Progenitor cell of endocrine pancreas (in vitro differentiated cells): ENCODE results near the gene PCDHGB2. TPM values are rescaled to one million over a fixed set of nuclear protein-coding genes. Genes with fewer than 3 reads are reported as not detected.
"Not testable (repeated sequence)": the region's sequence is repeated elsewhere in the genome, so short reads cannot be mapped to it uniquely, and the experiment has no call there.

Source experiments
- DNase-seq: peaks from one replicate; pipeline ENCODE4 v3.0.0; 2021; ENCODE audit warnings: low spot score; ENCODE audit not compliant: unreplicated experiment
- H3K27ac Mint-ChIP-seq: 2 replicates; pipeline ENCODE4 v1.8.0; 2021; ENCODE audit warnings: mild to moderate bottlenecking, moderate library complexity, mixed read lengths
- H3K27me3 Mint-ChIP-seq: 2 replicates; pipeline ENCODE4 v1.8.0; 2021; ENCODE audit warnings: mixed read lengths
- H3K36me3 Mint-ChIP-seq: 2 replicates; pipeline ENCODE4 v1.8.0; 2022; ENCODE audit warnings: mixed read lengths; ENCODE audit not compliant: insufficient read depth
- H3K4me1 Mint-ChIP-seq: 2 replicates; pipeline ENCODE4 v1.8.0; 2021; ENCODE audit warnings: low read depth, mixed read lengths
- H3K4me3 Mint-ChIP-seq: 2 replicates; pipeline ENCODE4 v1.8.0; 2021; ENCODE audit warnings: low read depth, mild to moderate bottlenecking, moderate library complexity, mixed read lengths
- H3K9me3 Mint-ChIP-seq: 2 replicates; pipeline ENCODE4 v1.8.0; 2021; ENCODE audit warnings: low read depth, mixed read lengths
- CTCF ChIP-seq: fragments of 200-600 bp; sonication (generic); IDR thresholded peaks from one replicate; pipeline ENCODE4 v1.5.0; 2021; ENCODE audit warnings: antibody characterized with exemption, mild to moderate bottlenecking; ENCODE audit not compliant: unreplicated experiment
- total RNA-seq: library from RNA; stranded (reverse); gene quantifications from 2 replicates; pipeline ENCODE4 v1.2.1, GENCODE V29; 2021

PCDHGB2 gene
- total RNA-seq, 1 donor from 2014 or later = 0.89 TPM

GRCh38 chr5:141373673-141374317 lies 14.0 kb downstream of the PCDHGB2 start, which contains the start of gene PCDHGA6:
PCDHGA6 (plus strand) TSS chr5:141373891; CDS start chr5:141374084, 193 bp downstream.
- H3K36me3 Mint-ChIP-seq = peaks cover 20% of the 10 kb centered on the region
- no peaks in the 10 kb centered on the region for H3K27me3 Mint-ChIP-seq
- H3K4me1 Mint-ChIP-seq = no peaks in the 10 kb centered on the region
- H3K27ac Mint-ChIP-seq = no peak within 1 kb of the TSS
- H3K4me3 Mint-ChIP-seq = no peak within 1 kb of the TSS
- peaks cover 55% of the 10 kb centered on the region for H3K9me3 Mint-ChIP-seq
- no peak for DNase-seq
- no peak for TF ChIP-seq CTCF

- Mint-ChIP-seq H3K36me3 (peaks cover 19% of the 10 kb centered on the region), H3K27ac (no peak overlapping the region), H3K27me3 (no peaks in the 10 kb centered on the region), H3K9me3 (peaks cover 54% of the 10 kb centered on the region), H3K4me1 (no peaks in the 10 kb centered on the region), H3K4me3 (no peak overlapping the region)
- no peak for DNase-seq
- no peak for TF ChIP-seq CTCF
These were observed 14.8 kb downstream of the PCDHGB2 start for GRCh38 chr5:141374627-141375026.

- H3K4me1 Mint-ChIP-seq, H3K27ac Mint-ChIP-seq, H3K27me3 Mint-ChIP-seq, H3K4me3 Mint-ChIP-seq, DNase-seq: not testable (repeated sequence)
- Mint-ChIP-seq H3K36me3 (peaks cover 17% of the 10 kb centered on the region), H3K9me3 (peaks cover 49% of the 10 kb centered on the region)
These were observed 15.8 kb downstream of the PCDHGB2 start for GRCh38 chr5:141375444-141376155.

- Mint-ChIP-seq H3K27ac (no peak within 1 kb of the TSS), H3K4me1 (no peaks in the 10 kb centered on the region), H3K4me3 (no peak within 1 kb of the TSS), H3K27me3 (no peaks in the 10 kb centered on the region), H3K36me3 (peaks cover 11% of the 10 kb centered on the region), H3K9me3 (peaks cover 48% of the 10 kb centered on the region)
- no peak for TF ChIP-seq CTCF
- DNase-seq = no peak
These were observed 22.9 kb downstream of the PCDHGB2 start, which contains the start of gene PCDHGA7 for GRCh38 chr5:141382469-141383294. PCDHGA7 (plus strand) TSS chr5:141382742; CDS start chr5:141382900, 158 bp downstream.

- Mint-ChIP-seq H3K36me3 (peaks cover 13% of the 10 kb centered on the region), H3K4me1 (no peaks in the 10 kb centered on the region), H3K27me3 (no peaks in the 10 kb centered on the region), H3K27ac (no peak overlapping the region), H3K9me3 (peaks cover 48% of the 10 kb centered on the region), H3K4me3 (no peak overlapping the region)
- no peak for TF ChIP-seq CTCF
- DNase-seq = no peak
These were observed 23.6 kb downstream of the PCDHGB2 start for GRCh38 chr5:141383345-141383744.
